Endothelial cell of hepatic sinusoid (primary cell): ENCODE data around the gene FOXE3.

Experiments used
- in situ Hi-C: cut with HindIII; loops from 2 replicates; pipeline ENCODE4 v1.10.0; 2017; ENCODE audit warnings: low sequenced_read_pairs

FOXE3 gene

DNA sequence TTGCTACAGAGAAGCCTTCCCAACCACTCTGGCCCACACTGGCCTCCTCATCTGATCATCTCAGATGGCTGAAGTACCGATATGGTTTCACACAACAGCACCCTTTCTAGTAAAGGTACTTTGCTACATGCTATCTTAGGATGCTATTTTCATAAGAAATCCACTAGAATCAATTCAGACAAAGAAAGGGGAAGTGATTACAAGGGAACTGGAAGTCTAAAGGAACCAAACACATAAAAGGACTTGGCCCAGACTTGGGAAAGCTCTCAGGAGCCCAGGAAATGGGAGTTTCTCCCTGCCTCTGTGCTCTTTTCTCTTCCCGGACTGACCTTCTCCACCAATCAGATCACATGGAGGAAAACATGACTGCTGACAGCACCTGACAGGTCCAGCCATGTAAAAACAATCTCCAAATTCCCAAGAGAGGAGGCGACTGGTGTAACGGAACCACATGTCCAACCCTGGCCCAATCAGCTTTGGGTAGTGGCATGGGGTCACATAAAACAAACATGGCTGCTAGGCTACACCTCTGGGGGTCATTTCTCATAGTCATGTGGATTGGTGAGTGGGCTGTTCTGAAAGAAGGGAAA, 12.7 kb upstream of the FOXE3 start:
- in situ Hi-C loops: no loop called here

DNA sequence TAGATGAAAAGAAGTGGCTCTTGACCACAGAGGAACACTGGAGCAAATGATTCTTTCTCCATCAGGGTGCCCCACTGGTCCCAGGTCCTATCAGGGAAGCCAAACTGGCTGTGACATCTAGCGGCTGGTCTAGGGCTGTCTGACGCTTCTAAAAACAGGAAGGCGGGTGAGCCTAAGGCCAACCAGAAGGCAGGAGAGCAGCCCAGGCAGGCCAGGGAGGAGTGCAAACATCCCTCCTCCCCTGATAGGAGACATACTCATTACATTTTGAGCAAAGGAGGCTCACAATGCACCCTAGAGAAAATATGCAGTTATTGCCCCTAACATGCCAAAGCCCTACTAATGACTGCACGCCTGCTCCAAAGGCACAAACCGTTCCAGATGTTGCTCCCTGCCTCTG, 10.4 kb upstream of the FOXE3 start:
- in situ Hi-C loops: no loop called here

- in situ Hi-C loops: no loop called here
These were observed 9.1 kb upstream of the FOXE3 start for GRCh38 chr1:47406966-47407365.

DNA sequence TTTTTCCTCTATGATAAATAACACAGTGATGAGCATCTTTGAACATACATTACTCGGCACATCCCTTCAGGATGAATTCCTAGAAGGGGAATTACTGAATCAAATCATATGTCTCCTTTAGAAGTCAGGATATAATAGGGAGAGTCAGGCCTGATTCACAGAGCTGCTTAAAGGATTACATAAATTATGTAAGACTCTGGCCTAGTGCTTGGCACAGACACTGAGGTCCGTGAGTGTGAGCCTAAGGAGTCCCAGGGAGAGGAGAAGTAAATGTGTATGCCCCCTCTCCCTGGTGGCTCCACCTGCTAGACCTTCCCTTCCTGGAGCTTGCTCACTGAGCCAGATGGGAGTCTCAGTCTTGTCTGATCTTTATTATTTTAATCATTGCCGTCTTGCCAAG, 8.6 kb upstream of the FOXE3 start:
- in situ Hi-C loops: no loop called here

DNA sequence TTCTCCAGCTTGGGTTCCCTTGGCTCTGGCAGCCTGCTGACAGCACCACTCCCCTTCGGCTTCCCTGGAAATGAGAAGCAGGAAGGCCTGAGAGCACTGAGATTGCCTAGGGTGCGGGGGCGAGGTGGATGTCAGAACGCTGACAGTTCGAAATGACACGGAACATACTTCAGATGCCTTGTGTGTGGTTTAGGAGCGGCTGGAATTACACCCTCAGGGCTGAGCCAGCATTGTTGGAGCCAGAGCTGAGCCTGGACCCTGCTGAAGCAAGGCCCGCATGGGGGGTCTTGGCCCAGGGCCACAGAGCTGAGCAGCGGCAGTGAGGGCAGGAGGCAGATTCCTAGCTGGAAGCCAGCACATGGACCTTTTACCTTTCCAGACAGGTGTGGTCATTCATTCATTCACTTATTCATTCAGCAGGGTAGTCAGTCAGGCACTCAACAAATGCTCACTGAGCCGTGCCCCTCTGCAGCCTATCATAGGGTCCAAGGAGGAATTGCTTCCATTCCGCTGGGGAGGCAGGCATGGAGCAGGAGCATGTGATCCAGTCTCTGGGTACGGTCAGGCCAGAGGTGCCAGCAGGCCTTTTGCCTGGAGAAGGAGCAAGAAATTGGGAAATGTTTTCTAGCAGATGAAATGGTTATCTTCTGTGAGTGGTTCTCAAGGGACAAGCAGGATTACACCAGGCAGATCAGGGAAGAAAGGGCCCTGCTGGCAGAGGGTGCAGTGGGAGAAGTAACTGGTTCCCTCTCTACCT, 6.6 kb upstream of the FOXE3 start:
- in situ Hi-C loops: no loop called here

GRCh38 chr1:47410068-47410455, 6.0 kb upstream of the FOXE3 start:
- in situ Hi-C loops: no loop called here

- in situ Hi-C loops: no loop called here
These were observed 4.6 kb upstream of the FOXE3 start for GRCh38 chr1:47411436-47411835.

- in situ Hi-C loops: no loop called here
These were observed 3.6 kb upstream of the FOXE3 start for GRCh38 chr1:47412437-47412836.

DNA sequence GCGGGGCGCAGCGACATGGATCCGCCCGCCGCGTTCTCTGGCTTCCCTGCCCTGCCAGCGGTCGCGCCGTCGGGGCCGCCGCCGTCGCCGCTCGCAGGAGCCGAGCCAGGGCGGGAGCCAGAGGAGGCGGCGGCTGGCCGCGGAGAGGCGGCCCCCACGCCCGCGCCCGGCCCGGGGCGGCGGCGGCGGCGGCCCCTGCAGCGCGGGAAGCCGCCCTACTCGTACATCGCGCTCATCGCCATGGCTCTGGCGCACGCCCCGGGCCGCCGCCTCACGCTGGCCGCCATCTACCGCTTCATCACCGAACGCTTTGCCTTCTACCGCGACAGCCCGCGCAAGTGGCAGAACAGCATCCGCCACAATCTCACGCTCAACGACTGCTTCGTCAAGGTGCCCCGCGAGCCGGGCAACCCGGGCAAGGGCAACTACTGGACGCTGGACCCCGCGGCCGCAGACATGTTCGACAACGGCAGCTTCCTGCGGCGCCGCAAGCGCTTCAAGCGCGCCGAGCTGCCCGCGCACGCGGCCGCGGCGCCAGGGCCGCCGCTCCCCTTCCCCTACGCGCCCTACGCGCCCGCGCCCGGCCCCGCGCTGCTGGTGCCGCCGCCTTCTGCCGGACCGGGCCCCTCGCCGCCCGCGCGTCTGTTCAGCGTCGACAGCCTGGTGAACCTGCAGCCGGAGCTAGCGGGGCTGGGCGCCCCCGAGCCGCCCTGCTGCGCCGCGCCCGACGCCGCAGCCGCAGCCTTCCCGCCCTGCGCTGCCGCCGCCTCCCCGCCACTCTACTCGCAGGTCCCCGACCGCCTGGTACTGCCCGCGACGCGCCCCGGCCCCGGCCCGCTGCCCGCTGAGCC, 459 bp downstream of the FOXE3 start:
- in situ Hi-C loops: no loop called here

DNA sequence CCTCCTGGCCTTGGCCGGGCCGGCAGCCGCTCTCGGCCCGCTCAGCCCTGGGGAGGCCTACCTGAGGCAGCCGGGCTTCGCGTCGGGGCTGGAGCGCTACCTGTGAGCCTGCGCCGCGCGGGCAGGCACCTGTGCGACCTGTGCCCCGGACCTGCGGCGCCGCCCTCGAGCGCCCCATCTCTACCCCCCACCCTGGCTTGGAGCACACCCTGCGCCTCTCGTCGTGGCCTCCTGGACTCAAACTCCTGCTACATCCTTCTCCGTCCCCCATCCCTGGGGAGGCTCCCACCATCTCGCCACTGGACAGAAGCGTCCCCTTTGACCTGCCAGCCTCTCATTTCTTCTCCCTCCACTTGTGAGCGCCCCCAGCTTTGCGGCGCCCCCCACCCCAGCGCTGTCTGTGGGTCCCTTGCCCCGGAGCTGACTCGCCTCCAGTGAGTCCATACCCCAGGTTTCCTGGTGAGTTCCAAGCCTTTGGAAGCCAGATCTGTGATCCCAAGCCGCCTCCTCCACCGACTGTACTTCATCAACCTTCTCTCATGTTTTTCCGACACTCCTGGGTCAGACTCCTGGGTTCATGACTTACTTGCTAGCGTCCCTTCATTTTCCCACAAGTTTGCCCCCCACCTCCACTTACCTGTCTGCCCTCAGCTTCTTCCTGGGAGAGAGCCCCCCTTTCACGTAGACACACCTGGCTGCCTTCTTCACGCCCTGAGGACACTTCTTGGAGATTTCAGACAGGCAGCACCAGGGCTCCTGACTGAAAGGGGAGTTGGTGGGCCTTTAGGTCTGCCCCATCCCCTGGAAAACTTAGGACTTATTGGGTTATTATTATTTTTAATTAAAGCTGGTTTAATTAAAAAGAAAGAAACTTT, 1.3 kb downstream of the FOXE3 start:
- in situ Hi-C loops: no loop called here

GRCh38 chr1:47418122-47418521, 2.0 kb downstream of the FOXE3 start:
- in situ Hi-C loops: no loop called here

DNA sequence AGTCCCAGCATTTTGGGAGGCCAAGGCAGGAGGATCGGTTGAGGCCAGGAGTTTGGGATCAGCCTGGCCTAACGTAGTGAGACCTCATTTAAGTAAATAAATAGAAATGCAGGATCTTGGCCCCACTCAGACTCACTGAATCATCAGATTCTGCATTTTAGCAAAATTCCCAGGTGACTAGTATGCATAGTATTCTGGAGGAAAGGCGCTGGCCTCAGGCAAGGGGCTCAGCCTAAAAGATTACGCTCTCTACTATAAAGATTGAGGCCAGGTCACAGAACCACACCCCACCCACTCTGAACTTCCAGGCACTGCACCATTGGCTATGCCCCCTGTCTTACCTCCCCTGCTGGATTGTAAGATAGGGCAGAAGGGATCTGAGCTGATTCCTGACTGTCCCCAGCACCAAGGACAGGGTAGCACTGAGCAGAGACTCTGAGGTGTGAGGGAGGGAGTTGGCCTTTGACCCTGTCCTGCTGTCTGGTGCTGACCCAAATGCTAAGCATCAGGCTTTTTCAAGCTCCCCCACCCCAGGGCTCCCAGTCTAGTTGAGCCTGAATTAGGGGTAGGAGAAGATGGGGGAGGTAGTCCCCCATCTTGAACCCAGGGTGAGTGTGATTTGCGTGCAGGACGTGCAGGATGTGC, 2.7 kb downstream of the FOXE3 start:
- in situ Hi-C loops: no loop called here

DNA sequence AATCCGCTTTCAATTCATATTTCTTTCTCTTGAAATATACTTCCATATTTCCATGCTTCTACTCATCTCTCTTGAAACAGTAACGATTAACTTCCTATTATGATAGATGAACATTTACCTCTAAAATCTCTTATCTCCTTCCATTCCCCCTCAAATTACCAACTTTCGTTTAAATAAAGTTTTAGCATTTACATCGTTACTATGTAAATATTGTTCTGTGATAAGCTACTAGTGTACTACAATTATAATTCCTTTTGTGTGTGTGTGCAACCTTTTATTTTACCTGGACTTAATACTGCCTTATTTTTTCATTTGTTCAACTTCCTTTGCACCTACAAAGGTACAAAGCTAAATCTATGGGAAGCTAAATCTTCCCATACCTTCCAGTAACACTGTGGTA, 4.5 kb downstream of the FOXE3 start:
- in situ Hi-C loops: no loop called here

- in situ Hi-C loops: no loop called here
These were observed 7.8 kb downstream of the FOXE3 start for GRCh38 chr1:47423872-47424271.

DNA sequence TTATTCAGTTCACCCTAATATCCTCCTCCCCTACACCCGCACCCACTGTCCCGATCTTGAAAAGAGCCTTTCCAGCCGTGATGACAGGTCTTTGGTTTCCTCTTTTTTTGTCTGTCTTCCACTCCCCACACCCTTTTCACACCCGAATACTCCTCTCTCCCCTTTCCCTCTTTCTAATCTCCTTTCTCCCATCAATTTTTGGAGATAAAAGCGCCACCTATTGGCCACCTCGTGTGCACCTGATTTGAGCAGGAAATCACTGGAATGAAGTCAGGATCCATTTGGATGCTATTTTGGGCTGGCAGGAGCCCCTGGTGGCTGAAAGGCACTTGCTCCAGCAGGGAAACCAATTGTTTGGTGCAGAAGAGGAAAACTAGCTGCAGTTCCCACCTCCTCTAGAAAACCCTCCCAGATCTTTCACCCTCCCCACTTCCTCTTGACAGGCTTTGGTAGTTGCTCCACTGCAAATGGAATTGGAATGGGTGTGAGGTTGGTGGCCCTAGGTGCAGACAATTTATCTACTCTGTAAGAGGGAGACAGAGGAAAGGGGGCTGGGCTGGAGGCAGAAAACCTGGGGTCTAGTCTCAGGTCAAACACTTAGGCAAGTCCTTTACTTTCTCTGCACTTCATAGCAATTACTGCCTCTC, 8.4 kb downstream of the FOXE3 start:
- in situ Hi-C loops: no loop called here

DNA sequence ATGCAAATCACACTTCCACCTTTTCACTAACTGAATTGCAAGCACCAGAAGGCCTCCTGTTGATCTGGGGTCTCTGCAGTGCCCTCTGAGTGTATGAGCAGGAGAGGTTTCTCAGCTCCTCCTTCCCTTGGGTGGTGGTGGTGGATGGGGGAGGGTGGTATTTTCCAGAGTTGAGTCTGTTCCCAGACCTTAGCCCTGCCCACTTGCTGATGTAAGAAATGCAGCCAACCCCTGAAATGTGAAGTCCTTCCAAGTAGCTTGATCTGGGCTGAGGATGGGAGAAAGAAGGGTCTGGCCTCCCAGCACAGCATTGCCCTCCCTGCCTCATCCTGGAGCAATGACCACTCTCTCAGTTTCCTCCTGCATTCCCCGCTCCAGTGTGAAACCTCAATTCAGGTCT, 15.4 kb downstream of the FOXE3 start:
- in situ Hi-C loops: loop anchor here (25.0 kb wide), 1 partner anchor 281 kb away; no protein-coding TSS in a partner anchor

- in situ Hi-C loops: loop anchor here (25.0 kb wide), 1 partner anchor 280 kb away; no protein-coding TSS in a partner anchor
These were observed 16.3 kb downstream of the FOXE3 start for GRCh38 chr1:47432071-47433036.

DNA sequence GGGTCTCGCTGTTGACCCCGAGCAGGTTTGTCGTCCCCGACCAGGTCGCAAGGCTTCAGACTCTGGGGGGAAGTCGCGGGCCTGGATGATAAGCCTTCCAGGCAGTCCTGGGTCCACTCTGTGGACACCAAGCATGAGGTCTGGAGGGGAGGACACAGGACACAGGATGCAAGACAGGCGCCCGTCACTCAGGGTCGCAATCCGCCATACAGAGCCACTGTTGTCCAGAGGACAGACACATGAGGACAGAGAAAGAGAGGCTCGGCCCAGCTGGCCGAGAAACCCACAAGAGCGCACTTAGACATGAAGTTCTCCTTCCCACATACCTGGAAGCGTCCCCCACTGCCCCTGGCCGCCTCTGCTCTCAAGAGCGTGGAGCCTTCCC, 16.9 kb downstream of the FOXE3 start:
- in situ Hi-C loops: loop anchor here (25.0 kb wide), 1 partner anchor 279 kb away; no protein-coding TSS in a partner anchor
